Thoracic aorta (tissue), 2 donors: ENCODE results near the gene ALPK1. TPM values are rescaled to one million over a fixed set of nuclear protein-coding genes. Genes with fewer than 3 reads are reported as not detected.
"Not testable (repeated sequence)": the region's sequence is repeated elsewhere in the genome, so short reads cannot be mapped to it uniquely, and the experiment has no call there.

ENCODE experiments used
- ATAC-seq: fragments of 150-250 bp; one replicate; pipeline ENCODE4 v1.8.0; 2017; ENCODE audit warnings: low read depth; ENCODE audit not compliant: insufficient number of reproducible peaks, low FRiP score
- DNase-seq: peaks from one replicate; pipeline ENCODE4 v3.0.0-alpha.2; 2020; ENCODE audit warnings: low spot score
- H3K27ac ChIP-seq, 2 donors: fragments of 200-600 bp; sonication (generic); 1 replicate in 1 of 2; 2 replicates in 1 of 2; pipeline ENCODE4 v1.5.1; 2016; ENCODE audit warnings: mild to moderate bottlenecking in 2 of 2, moderate library complexity in 2 of 2
- H3K27me3 ChIP-seq: fragments of 200-600 bp; sonication (generic); replicated peaks from 2 replicates; pipeline ENCODE4 v1.6.0; 2016; ENCODE audit warnings: mild to moderate bottlenecking; ENCODE audit not compliant: insufficient read depth
- H3K36me3 ChIP-seq: fragments of 200-600 bp; sonication (generic); one replicate; pipeline ENCODE4 v1.5.1; 2016
- H3K4me1 ChIP-seq, 2 donors: fragments of 200-600 bp; sonication (generic); 1 replicate in 1 of 2; 2 replicates in 1 of 2; pipeline versions ENCODE4 v1.5.1 to v1.6.0; 2016; ENCODE audit warnings: low read depth in 2 of 2, mild to moderate bottlenecking in 1 of 2; ENCODE audit not compliant: control insufficient read depth in 1 of 2
- H3K4me3 ChIP-seq: fragments of 200-600 bp; sonication (generic); 2 replicates; pipeline ENCODE4 v1.5.1; 2016; ENCODE audit warnings: mild to moderate bottlenecking
- H3K9me3 ChIP-seq: fragments of 200-600 bp; sonication (generic); 2 replicates; pipeline ENCODE4 v1.5.1; 2016
- total RNA-seq, 2 donors: library from RNA; depleted of rRNA; stranded (reverse); fragments of >200 nt; gene quantifications; one replicate each; pipeline versions ENCODE4 v1.1.0 to v1.2.3, GENCODE V29; 2016
- TF ChIP-seq, protein P1 (sequence below): fragments of 200-600 bp; sonication (generic); IDR thresholded peaks from one replicate; pipeline ENCODE4 v1.5.1; 2019; ENCODE audit warnings: antibody characterized with exemption

ALPK1 gene
- total RNA-seq, 2 donors from 2014 or later, result 20.0 to 63.4 TPM

DNA sequence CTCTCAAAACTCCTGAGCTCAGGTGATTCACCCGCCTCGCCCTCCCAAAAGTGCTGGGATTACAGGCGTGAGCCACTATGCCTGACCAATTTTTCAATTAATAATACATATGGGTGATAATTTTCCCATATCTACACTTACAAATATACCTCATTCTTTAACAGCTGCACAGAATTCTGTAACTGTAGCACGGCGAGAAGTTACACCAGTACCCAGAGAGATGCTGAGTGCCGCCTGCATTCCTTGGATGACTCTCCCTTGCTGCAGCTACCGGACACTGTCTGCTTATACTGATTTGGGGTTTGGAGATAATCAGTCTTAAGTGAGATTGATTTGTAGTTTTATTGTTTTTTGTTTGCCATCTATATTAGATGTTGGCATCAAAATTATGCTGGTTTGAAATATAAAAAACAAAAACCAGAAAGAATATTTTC is 17.3 kb upstream of the ALPK1 start:
- Histone ChIP-seq H3K36me3 (peaks cover 5% of the 10 kb centered on the region), H3K4me1 (peaks cover 5 to 31% of the 10 kb centered on the region in 2 donors), H3K27ac (no peak overlapping the region), H3K4me3 (no peak overlapping the region), H3K27me3 (no peaks in the 10 kb centered on the region), H3K9me3 (no peaks in the 10 kb centered on the region)
- DNase-seq, result no peak
- ATAC-seq, result no peak
- TF ChIP-seq, protein P1, sequence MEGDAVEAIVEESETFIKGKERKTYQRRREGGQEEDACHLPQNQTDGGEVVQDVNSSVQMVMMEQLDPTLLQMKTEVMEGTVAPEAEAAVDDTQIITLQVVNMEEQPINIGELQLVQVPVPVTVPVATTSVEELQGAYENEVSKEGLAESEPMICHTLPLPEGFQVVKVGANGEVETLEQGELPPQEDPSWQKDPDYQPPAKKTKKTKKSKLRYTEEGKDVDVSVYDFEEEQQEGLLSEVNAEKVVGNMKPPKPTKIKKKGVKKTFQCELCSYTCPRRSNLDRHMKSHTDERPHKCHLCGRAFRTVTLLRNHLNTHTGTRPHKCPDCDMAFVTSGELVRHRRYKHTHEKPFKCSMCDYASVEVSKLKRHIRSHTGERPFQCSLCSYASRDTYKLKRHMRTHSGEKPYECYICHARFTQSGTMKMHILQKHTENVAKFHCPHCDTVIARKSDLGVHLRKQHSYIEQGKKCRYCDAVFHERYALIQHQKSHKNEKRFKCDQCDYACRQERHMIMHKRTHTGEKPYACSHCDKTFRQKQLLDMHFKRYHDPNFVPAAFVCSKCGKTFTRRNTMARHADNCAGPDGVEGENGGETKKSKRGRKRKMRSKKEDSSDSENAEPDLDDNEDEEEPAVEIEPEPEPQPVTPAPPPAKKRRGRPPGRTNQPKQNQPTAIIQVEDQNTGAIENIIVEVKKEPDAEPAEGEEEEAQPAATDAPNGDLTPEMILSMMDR, result no peak

DNA sequence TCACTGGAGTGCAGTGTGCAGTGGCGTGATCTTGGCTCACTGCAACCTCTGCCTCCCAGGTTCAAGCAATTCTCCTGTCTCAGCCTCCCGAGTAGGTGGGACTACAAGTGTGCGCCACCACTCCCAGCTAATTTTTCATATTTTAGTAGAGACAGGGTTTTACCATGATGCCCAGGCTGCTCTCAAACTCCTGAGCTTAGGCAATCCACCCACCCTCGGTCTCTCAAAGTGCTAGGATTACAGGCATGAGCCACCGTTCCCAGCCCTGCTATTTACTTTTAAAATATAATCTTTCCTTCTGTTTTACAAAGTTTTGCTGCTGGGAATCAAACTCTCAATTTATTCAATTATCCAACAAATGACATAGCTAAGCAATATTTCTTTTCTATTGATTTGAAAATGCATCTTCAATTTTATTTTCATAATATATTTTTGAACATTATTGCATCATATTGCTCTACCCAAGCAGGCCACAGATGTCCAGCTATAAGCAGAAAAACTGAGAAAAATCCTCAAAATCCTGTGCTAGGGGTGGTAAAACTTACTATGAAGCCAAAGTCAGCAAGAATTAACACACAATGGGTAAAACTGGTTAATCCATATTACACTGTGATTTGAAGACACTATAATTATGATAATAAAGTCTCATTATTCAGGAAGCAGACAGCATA is 16.6 kb upstream of the ALPK1 start:
- H3K36me3 ChIP-seq, result peaks cover 5% of the 10 kb centered on the region
- DNase-seq (no peak), ATAC-seq (no peak)
- no peak overlapping the region for H3K27ac ChIP-seq
- no peak overlapping the region for H3K4me3 ChIP-seq
- H3K4me1 ChIP-seq, result peaks cover 5 to 31% of the 10 kb centered on the region in 2 donors
- TF ChIP-seq, protein P1, result no peak
- no peaks in the 10 kb centered on the region for H3K27me3 ChIP-seq
- no peaks in the 10 kb centered on the region for H3K9me3 ChIP-seq

- H3K27me3 ChIP-seq, H3K9me3 ChIP-seq, H3K36me3 ChIP-seq, H3K4me3 ChIP-seq, ATAC-seq, DNase-seq, H3K27ac ChIP-seq: not testable (repeated sequence)
- peaks cover 5 to 36% of the 10 kb centered on the region in 2 donors for H3K4me1 ChIP-seq
Observed at GRCh38 chr4:112281895-112282398, 15.2 kb upstream of the ALPK1 start.

GRCh38 chr4:112282860-112283667 is 14.1 kb upstream of the ALPK1 start:
- H3K27me3 ChIP-seq, result no peaks in the 10 kb centered on the region
- ATAC-seq (no peak), DNase-seq (no peak)
- no peak overlapping the region for H3K4me3 ChIP-seq
- no peaks in the 10 kb centered on the region for H3K9me3 ChIP-seq
- TF ChIP-seq, protein P1, result no peak
- no peak overlapping the region for H3K27ac ChIP-seq
- no peaks in the 10 kb centered on the region for H3K36me3 ChIP-seq
- peaks cover 5 to 36% of the 10 kb centered on the region in 2 donors for H3K4me1 ChIP-seq

- no peak for ATAC-seq
- H3K27me3 ChIP-seq, result no peaks in the 10 kb centered on the region
- no peak for DNase-seq
- H3K36me3 ChIP-seq, result no peaks in the 10 kb centered on the region
- peaks cover 5 to 33% of the 10 kb centered on the region in 2 donors for H3K4me1 ChIP-seq
- H3K4me3 ChIP-seq, result peak overlapping the region; percentile 90
- H3K9me3 ChIP-seq, result no peaks in the 10 kb centered on the region
- TF ChIP-seq, protein P1, result no peak
- H3K27ac ChIP-seq, result peak overlapping the region; percentile 80 to 82
Observed at GRCh38 chr4:112284166-112284565, 13.0 kb upstream of the ALPK1 start.
